PC-3 (cell line): Measurements from ENCODE around the gene SH3D21. TPM values are rescaled to one million over a fixed set of nuclear protein-coding genes. Genes with fewer than 3 reads are reported as not detected.

Experiments used
- ATAC-seq: fragments of 200-7000 bp; cut with Tn5 transposase; 2 replicates; pipeline ENCODE4 v1.9.1; 2020; ENCODE audit warnings: mild to moderate bottlenecking, moderate library complexity
- BruUV-seq: library from RNA; stranded (reverse); fragments of 400-500 nt; replicated peaks from 2 replicates; lab custom pipeline; 2021; lab: Mats Ljungman, UMichigan
- CTCF ChIA-PET: fragments of 300-600 bp; sonication (Branson Sonifier 250); formaldehyde crosslinking; loops from one replicate; lab custom pipeline; 2022; ENCODE audit warnings: antibody characterized with exemption; lab: Charles Lee
- POLR2A ChIA-PET: fragments of 300-600 bp; sonication (Branson Sonifier 250); formaldehyde crosslinking; loops from one replicate; lab custom pipeline; 2022; ENCODE audit warnings: antibody characterized with exemption; ENCODE audit not compliant: unreplicated experiment; lab: Charles Lee
- DNase-seq: peaks from one replicate; pipeline ENCODE4 v3.0.0-alpha.2; 2015
- H2AFZ ChIP-seq: fragments of 300-600 bp; sonication (generic); 2 replicates; pipeline ENCODE4 v1.6.0; 2016; ENCODE audit warnings: antibody characterized with exemption, low read length
- H3F3A ChIP-seq: fragments of 300-600 bp; sonication (generic); one replicate; pipeline ENCODE4 v1.6.0; 2017; ENCODE audit warnings: antibody characterized with exemption, low read length, control low read depth, mild to moderate bottlenecking; ENCODE audit not compliant: unreplicated experiment
- H3K27ac ChIP-seq: fragments of 300-600 bp; sonication (generic); 2 replicates; pipeline ENCODE4 v1.5.1; 2016; ENCODE audit warnings: mild to moderate bottlenecking, low read length
- H3K27me3 ChIP-seq: fragments of 300-600 bp; sonication (generic); 2 replicates; pipeline ENCODE4 v1.6.1; 2016; ENCODE audit warnings: low read length, mixed read lengths
- H3K36me3 ChIP-seq: fragments of 300-600 bp; sonication (generic); 2 replicates; pipeline ENCODE4 v1.6.1; 2016; ENCODE audit warnings: low read depth, mixed run types, low read length, mixed read lengths
- H3K4me1 ChIP-seq: fragments of 300-600 bp; sonication (generic); 2 replicates; pipeline ENCODE4 v1.5.1; 2016; ENCODE audit warnings: low read length; ENCODE audit not compliant: insufficient read depth
- H3K4me2 ChIP-seq: fragments of 300-600 bp; sonication (generic); 2 replicates; pipeline ENCODE4 v1.6.0; 2016; ENCODE audit warnings: low read length
- H3K4me3 ChIP-seq: fragments of 300-600 bp; sonication (generic); 2 replicates; pipeline ENCODE4 v1.5.1; 2016; ENCODE audit warnings: mild to moderate bottlenecking, low read length, mixed read lengths
- H3K79me2 ChIP-seq: fragments of 300-600 bp; sonication (generic); 2 replicates; pipeline ENCODE4 v1.6.1; 2017; ENCODE audit warnings: low read length, mixed read lengths
- H3K9ac ChIP-seq: fragments of 300-600 bp; sonication (generic); 2 replicates; pipeline ENCODE4 v1.6.0; 2016; ENCODE audit warnings: mild to moderate bottlenecking, low read length
- H3K9me2 ChIP-seq: fragments of 300-600 bp; sonication (generic); replicated peaks from 2 replicates; pipeline ENCODE4 v1.6.1; 2016; ENCODE audit warnings: mixed run types, low read length, mixed read lengths
- H3K9me3 ChIP-seq: fragments of 300-600 bp; sonication (generic); 2 replicates; pipeline ENCODE4 v1.6.1; 2016; ENCODE audit warnings: low read length, mixed read lengths
- H4K20me1 ChIP-seq: fragments of 300-600 bp; sonication (generic); 2 replicates; pipeline ENCODE4 v1.6.1; 2016; ENCODE audit warnings: low read length, mixed read lengths
- EZH2 ChIP-seq: fragments of 300-600 bp; sonication (generic); IDR thresholded peaks from one replicate; pipeline ENCODE4 v1.6.1; 2017; ENCODE audit warnings: antibody characterized with exemption, mild to moderate bottlenecking, low read length; ENCODE audit not compliant: unreplicated experiment
- EZH2phosphoT487 ChIP-seq: fragments of 300-600 bp; sonication (generic); IDR thresholded peaks from 2 replicates; pipeline ENCODE4 v1.6.1; 2018; ENCODE audit warnings: mild to moderate bottlenecking, antibody characterized with exemption, low read length, borderline replicate concordance
- intact Hi-C: fragments of 100-400 bp; cut with micrococcal nuclease; formaldehyde crosslinking; loops from 2 replicates; pipeline ENCODE4 v1.9.0; 2023
- total RNA-seq: library from RNA; depleted of rRNA; stranded (reverse); fragments of >200 nt; gene quantifications from 2 replicates; pipeline ENCODE4 v1.2.3, GENCODE V29; 2014
- TF ChIP-seq, protein P1 (sequence below): fragments of 300-600 bp; sonication (generic); conservative IDR thresholded peaks from 2 replicates; pipeline ENCODE4 v1.5.1; 2017; ENCODE audit warnings: antibody characterized with exemption, low read depth, mild to moderate bottlenecking, low read length

SH3D21 gene
- total RNA-seq, 1 experiment from 2014 or later = 11.3 TPM

DNA sequence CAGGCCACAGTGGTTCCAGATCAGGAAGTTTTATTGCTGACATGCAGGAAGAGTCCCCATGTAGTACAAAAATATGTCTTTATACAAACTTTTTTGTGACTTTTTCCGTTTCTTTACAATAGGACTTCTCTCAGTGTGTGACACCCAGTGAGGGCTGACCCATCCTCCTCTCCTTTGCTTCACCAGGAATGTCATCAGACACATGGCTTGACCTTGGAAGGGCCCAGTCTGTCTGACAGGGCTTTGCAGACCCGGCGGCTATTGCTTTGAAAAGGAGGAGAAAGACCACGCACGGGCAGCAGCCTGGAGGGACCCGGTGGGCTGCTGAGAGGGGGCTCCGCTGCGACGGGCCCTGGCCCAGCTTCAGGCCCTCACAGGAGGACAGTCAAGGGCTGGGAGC, 33.4 kb downstream of the SH3D21 start:
- no peaks in the 10 kb centered on the region for H3K79me2 ChIP-seq
- H3K27ac ChIP-seq = no peak overlapping the region
- DNase-seq (no peak), ATAC-seq (no peak)
- H3K36me3 ChIP-seq = peaks cover 12% of the 10 kb centered on the region; the same call in 1 of the 2 replicates
- H3K27me3 ChIP-seq = no peaks in the 10 kb centered on the region
- intact Hi-C loops = loop anchor here (5.0 kb wide), 1 partner anchor 48 kb away; the partner anchor contains the start of gene STK40
- no peak overlapping the region for H2AFZ ChIP-seq
- H3K9me2 ChIP-seq = no peaks in the 10 kb centered on the region
- BruUV-seq = no TSS peak
- ChIA-PET POLR2A (no interaction called here), CTCF (no interaction called here)
- H3K9me3 ChIP-seq = no peaks in the 10 kb centered on the region
- no peaks in the 10 kb centered on the region for H4K20me1 ChIP-seq
- TF ChIP-seq EZH2 (no peak), EZH2phosphoT487 (no peak)
- TF ChIP-seq, protein P1, sequence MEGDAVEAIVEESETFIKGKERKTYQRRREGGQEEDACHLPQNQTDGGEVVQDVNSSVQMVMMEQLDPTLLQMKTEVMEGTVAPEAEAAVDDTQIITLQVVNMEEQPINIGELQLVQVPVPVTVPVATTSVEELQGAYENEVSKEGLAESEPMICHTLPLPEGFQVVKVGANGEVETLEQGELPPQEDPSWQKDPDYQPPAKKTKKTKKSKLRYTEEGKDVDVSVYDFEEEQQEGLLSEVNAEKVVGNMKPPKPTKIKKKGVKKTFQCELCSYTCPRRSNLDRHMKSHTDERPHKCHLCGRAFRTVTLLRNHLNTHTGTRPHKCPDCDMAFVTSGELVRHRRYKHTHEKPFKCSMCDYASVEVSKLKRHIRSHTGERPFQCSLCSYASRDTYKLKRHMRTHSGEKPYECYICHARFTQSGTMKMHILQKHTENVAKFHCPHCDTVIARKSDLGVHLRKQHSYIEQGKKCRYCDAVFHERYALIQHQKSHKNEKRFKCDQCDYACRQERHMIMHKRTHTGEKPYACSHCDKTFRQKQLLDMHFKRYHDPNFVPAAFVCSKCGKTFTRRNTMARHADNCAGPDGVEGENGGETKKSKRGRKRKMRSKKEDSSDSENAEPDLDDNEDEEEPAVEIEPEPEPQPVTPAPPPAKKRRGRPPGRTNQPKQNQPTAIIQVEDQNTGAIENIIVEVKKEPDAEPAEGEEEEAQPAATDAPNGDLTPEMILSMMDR = no peak
- no peak overlapping the region for H3K9ac ChIP-seq
- H3K4me3 ChIP-seq = no peak overlapping the region
- H3K4me2 ChIP-seq = no peak overlapping the region
- H3F3A ChIP-seq = no peaks in the 10 kb centered on the region
- peaks cover 15% of the 10 kb centered on the region for H3K4me1 ChIP-seq

DNA sequence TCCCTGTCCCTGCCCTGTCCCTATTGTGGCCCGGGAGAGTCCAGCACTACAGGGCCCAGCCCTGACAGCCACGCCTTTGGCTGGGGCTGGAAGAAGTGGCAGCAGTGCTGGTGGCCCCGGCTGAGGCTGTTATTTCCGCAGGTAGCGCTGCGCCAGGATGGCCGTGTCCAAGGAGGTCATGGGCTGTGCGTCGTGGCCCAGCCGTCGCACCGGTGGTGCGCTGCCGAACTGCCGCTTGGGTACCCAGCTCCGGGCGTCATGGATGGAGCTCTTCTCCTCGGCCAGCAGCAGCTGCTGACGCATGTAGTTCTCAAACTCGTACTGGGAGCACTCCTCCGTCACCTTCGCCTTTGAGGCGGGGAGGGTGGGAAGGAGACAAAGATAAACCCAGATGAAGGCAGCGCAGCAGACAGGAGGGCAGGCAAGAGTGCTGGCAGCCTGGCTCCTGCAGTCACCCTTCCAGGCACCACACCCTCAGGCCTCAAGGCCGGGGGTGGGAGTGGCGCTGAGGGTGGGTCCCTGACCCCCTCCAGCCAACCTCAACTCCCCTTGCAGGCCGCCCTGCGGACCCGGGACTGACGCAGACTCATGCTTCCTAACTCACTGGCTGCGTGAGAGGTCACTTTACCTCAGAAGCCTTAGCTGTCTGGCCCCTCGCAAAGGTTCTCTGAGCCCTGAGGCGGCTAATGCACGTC, 35.6 kb downstream of the SH3D21 start:
- Histone ChIP-seq H3K27me3 (no peaks in the 10 kb centered on the region), H3K79me2 (no peaks in the 10 kb centered on the region), H3K27ac (no peak overlapping the region), H3K4me3 (no peak overlapping the region), H4K20me1 (no peaks in the 10 kb centered on the region), H3K4me2 (no peak overlapping the region), H3K36me3 (peaks cover 19% of the 10 kb centered on the region; the same call in 1 of the 2 replicates), H3F3A (no peaks in the 10 kb centered on the region), H3K9me2 (no peaks in the 10 kb centered on the region), H3K9ac (no peak overlapping the region), H3K9me3 (no peaks in the 10 kb centered on the region), H2AFZ (no peak overlapping the region), H3K4me1 (peaks cover 15% of the 10 kb centered on the region)
- DNase-seq = no peak
- POLR2A ChIA-PET = no interaction called here
- intact Hi-C loops = loop anchor here (1.0 to 5.0 kb wide), 3 partner anchors 28 to 79 kb away; partner anchors contain the start of gene STK40
- CTCF ChIA-PET = interaction anchor here (0.5 to 1.7 kb wide), 4 partner anchors 27 to 1466 kb away, joined by 3 to 17 read pairs (median 5); partner anchors contain the start of genes C1orf122 and YRDC
- no TSS peak for BruUV-seq
- TF ChIP-seq, protein P1 = no peak
- no peak for TF ChIP-seq EZH2phosphoT487
- no peak for TF ChIP-seq EZH2
- no peak for ATAC-seq
